GM23338 (cell line): ENCODE measurements around the gene ARHGAP19. TPM values are rescaled to one million over a fixed set of nuclear protein-coding genes. Genes with fewer than 3 reads are reported as not detected.

Source experiments
- CREB1 ChIP-seq: fragments of 250-450 bp; sonication (Bioruptor Pico); IDR thresholded peaks from 2 replicates; pipeline ENCODE4 v1.5.0; 2020; ENCODE audit warnings: low read depth, mild to moderate bottlenecking, moderate library complexity
- CTCF ChIP-seq, 2 experiments: fragments of 200-600 bp in 1 of 2; sonication (generic) in 1 of 2; conservative IDR thresholded peaks; 2 replicates each; pipeline versions ENCODE4 v1.5.1 to v1.6.1; 2016 to 2017; ENCODE audit warnings: antibody characterized with exemption in 2 of 2, low read depth in 2 of 2, mild to moderate bottlenecking in 2 of 2, moderate library complexity in 1 of 2
- JUNB ChIP-seq: IDR thresholded peaks from one replicate; pipeline ENCODE4 v1.6.1; 2016; ENCODE audit warnings: antibody characterized with exemption; ENCODE audit not compliant: unreplicated experiment
- NANOG ChIP-seq: IDR thresholded peaks from 2 replicates; pipeline ENCODE4 v1.6.1; 2016; ENCODE audit warnings: antibody characterized with exemption, borderline replicate concordance
- POLR2AphosphoS5 ChIP-seq: IDR thresholded peaks from 2 replicates; pipeline ENCODE4 v1.6.1; 2016; ENCODE audit warnings: antibody characterized with exemption, low read depth
- ZNF114 ChIP-seq: fragments of 250-450 bp; sonication (Bioruptor Pico); IDR thresholded peaks from 2 replicates; pipeline ENCODE4 v1.5.0; 2020; ENCODE audit warnings: mild to moderate bottlenecking, moderate library complexity
- ZNF462 ChIP-seq: fragments of 250-450 bp; sonication (Bioruptor Pico); IDR thresholded peaks from 2 replicates; pipeline ENCODE4 v1.5.0; 2020; ENCODE audit warnings: mild to moderate bottlenecking, moderate library complexity
- polyA plus RNA-seq: library from polyadenylated mRNA; unstranded; fragments of >200 nt; fragmentation: Nextera tagmentation; extraction: Ambion mirVana; gene quantifications from 2 replicates; pipeline ENCODE4 v1.2.1, GENCODE V29; 2016
- total RNA-seq: library from RNA; depleted of rRNA; stranded (reverse); fragments of >200 nt; shearing (Covaris generic); gene quantifications from 2 replicates; pipeline ENCODE4 v1.2.3, GENCODE V29; 2014
- TF ChIP-seq, protein P1 (sequence below): IDR thresholded peaks from 2 replicates; pipeline ENCODE4 v1.6.1; 2016; ENCODE audit warnings: antibody characterized with exemption

The ARHGAP19 gene
- total and polyA plus RNA-seq, 2 experiments from 2014 or later = 11.5 to 38.8 TPM

GRCh38 chr10:97175586-97175985, 116.9 kb downstream of the ARHGAP19 start (continued):
- TF ChIP-seq ZNF462 (CRISPR knock-in tag) (no peak), CTCF (conservative IDR thresholded peaks at IDR 0.05; ENCODE audit: low read depth in 2 of 2) (no peak), JUNB (no peak), CREB1 (CRISPR knock-in tag) (no peak), ZNF114 (no peak), NANOG (no peak), POLR2AphosphoS5 (no peak)
- TF ChIP-seq, protein P1, sequence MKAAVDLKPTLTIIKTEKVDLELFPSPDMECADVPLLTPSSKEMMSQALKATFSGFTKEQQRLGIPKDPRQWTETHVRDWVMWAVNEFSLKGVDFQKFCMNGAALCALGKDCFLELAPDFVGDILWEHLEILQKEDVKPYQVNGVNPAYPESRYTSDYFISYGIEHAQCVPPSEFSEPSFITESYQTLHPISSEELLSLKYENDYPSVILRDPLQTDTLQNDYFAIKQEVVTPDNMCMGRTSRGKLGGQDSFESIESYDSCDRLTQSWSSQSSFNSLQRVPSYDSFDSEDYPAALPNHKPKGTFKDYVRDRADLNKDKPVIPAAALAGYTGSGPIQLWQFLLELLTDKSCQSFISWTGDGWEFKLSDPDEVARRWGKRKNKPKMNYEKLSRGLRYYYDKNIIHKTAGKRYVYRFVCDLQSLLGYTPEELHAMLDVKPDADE = no peak
